Activated T-helper 1 cell treated with anti-CD3 and anti-CD28 coated beads, Interleukin-2, amount 50 U/mL, for 16 hours (primary cell): ENCODE results near the gene DIAPH2.

Experiments used
- DNase-seq, 2 donors: peaks; one replicate each; pipeline ENCODE4 v3.0.0-alpha.2; 2020; ENCODE audit warnings: low read depth in 1 of 2, low spot score in 1 of 2

DIAPH2 gene

DNA sequence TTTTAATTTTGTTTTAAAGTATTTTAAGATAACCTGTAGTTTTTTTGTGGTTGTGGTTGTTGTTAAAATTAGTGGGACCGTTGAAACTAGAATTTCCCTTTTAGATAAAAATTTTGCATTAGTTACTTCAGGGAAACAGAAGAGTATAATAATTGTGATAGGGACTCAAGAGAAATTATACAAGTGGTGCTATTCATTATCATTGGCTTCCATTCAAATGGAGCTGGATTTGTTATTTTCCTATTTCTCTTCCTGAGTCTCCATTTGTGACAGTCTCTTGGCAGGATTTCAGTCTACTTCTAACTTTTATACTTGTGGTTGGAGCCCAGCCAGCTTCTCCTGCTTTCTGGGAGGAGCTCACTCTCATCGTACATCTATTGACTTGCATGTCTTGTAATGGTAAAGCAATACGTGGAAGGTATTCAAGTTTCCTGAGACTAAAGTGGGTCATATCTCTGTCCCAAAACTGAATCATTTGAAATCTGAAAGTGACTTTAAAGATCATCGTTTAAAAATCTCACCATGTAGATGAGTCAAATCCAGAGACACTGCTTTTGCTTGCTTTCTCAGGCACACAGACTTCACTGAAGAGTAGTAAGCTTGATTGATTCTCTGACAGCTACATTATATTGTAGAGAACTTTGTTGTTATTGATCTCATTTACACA lies 354.9 kb downstream of the DIAPH2 start:
- no peak for DNase-seq

DNA sequence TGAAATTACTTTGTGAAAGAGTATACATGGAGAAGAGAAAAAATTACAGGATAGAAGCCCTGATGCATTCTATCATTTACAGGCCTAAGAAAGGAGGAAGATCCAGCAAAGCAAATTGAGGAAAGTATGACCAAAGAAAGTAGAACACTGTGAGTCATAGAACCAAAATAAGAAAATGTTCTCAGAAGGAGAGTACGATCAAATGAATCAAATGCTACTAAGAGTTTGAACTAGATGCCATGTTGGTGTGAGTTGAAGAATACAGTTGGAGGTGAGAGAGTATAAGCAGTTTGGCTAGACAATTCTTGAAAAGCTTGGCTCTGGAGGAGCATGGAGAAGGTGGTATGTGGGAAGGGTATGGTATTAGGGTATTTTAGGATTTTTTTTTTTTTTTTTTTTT lies 360.8 kb downstream of the DIAPH2 start:
- no peak for DNase-seq

- no peak for DNase-seq
Observed at GRCh38 chrX:97046867-97047266, 362.2 kb downstream of the DIAPH2 start.

- DNase-seq: no peak
Observed at GRCh38 chrX:97050392-97050791, 365.8 kb downstream of the DIAPH2 start.

DNA sequence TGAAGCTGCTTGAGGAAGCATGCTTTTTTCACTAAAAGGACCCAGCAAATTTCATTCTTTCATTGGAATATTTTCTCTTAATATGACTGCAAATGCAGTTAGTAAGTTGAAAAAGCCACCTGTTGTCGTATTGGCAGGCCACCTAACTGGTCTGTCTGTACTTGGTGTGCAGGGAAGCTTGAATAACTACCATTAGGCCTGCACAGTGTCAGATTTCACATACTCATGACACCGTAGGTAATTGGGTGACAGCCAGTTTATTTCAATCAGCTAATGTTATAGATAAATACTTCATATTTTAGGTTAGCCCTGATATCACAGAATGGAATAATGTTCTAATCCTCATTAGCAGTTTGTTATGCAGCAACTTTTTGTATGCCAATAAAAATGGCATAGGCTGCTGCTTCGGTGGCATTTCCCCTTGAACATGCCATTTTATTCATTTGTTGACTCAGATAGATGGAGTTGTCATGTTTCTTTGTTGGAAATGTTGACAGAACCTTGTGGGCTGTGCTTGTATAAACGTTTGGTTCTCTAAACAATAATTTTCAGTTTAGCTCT lies 372.8 kb downstream of the DIAPH2 start:
- DNase-seq: no peak

- no peak for DNase-seq
Observed at GRCh38 chrX:97060020-97060419, 375.4 kb downstream of the DIAPH2 start.

- no peak for DNase-seq
Observed at GRCh38 chrX:97065066-97065465, 380.4 kb downstream of the DIAPH2 start.

DNA sequence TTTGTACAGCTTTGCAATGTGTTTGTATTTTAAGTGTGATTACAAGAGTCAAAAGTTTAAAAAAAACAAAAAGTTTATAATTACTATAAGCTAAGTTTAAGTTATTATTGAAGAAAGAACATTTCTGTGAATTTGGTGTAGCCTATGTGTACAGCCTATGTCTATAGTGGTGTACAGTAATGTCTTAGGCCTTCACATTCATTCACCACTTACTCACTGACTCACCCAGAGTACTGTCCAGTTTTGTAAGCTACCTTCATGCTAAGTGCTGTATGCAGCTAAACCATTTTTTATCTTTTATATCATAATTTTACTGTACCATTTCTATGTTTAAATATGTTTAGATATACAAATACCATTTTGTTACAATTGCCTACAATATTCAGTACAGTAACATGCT lies 381.3 kb downstream of the DIAPH2 start:
- DNase-seq: no peak

DNA sequence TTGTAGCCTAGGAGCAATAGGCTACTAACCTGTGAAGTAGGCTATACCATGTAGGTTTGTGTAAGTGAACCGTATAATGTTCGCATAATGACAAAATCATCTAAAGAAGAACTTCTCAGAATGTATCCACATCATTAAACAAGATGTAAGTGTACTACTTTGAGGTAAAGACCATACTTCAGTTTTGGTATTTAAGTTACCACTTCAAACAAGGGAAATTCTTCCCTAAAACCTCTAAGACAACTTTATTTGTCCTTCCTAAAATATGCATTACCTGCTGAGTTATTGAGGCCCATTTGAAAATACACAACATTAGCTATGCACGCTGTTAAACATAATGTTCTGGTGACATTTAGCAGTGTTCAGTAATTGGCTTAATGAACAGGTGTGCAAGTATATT lies 381.7 kb downstream of the DIAPH2 start:
- no peak for DNase-seq

DNA sequence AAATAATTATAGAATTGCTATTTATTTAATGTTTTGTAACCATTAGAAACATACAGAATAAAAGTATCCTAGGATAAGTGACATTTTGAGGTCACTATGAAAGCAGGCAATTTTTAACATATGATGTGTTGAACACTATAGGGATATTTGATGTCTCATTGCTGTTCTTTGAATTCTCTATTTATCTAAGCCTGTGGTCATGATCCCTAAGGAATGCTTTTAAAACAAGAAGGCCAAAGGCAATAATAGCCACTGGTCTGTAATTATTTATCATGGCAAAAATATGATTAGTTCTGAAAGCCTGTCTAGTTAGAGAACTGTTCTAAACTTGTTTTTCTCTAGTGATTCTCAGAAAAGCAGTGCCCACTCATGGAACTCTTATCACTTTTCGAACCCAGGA lies 385.7 kb downstream of the DIAPH2 start:
- DNase-seq: no peak

GRCh38 chrX:97074400-97074799 lies 389.8 kb downstream of the DIAPH2 start:
- DNase-seq: no peak

GRCh38 chrX:97089116-97089515 lies 404.5 kb downstream of the DIAPH2 start:
- DNase-seq: no peak

DNA sequence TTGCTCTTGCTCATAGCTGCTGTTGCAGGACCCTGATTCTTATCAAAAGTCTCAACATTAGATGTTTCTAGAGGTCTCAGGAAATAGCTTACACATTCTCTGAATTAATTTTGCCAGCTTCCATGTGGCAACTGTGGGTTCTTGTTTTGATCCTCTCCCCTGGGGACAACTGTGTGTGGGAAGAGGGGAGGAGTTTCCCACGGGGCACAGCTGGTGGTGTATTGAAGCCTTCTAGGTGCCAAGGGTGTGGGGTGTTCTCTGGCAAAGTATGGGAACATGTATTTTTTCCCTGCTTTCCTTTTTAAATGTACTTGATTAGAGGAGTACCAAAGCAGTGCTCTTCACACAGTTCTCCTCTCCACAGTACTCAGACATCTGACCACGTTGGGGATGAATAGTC lies 411.7 kb downstream of the DIAPH2 start:
- no peak for DNase-seq

- no peak for DNase-seq
Observed at GRCh38 chrX:97102938-97103337, 418.3 kb downstream of the DIAPH2 start.

DNA sequence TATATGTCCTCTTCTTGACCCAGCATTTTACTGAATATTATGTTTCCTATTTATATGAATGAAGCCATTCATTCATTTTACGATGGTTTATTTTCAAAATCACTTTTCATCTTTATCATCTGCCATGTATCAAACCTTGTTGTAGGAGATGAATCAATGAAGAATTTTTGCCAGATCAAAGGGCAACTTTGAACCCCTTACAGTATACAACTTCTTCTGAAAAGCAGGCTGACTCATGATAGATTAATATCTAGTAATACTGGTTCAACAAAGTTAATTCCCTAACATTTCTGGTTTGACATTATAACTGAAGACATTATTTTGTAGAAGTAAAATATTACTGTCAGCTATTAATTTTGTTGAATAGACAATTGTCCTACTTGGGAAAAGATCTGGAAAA lies 425.1 kb downstream of the DIAPH2 start:
- no peak for DNase-seq

GRCh38 chrX:97117572-97117971 lies 432.9 kb downstream of the DIAPH2 start:
- no peak for DNase-seq

- DNase-seq: no peak
Observed at GRCh38 chrX:97119474-97120109, 434.9 kb downstream of the DIAPH2 start.

GRCh38 chrX:97123001-97123400 lies 438.4 kb downstream of the DIAPH2 start:
- no peak for DNase-seq

- DNase-seq: no peak
Observed at GRCh38 chrX:97126020-97126419, 441.4 kb downstream of the DIAPH2 start.

- DNase-seq: no peak
Observed at GRCh38 chrX:97132664-97133415, 448.2 kb downstream of the DIAPH2 start.

DNA sequence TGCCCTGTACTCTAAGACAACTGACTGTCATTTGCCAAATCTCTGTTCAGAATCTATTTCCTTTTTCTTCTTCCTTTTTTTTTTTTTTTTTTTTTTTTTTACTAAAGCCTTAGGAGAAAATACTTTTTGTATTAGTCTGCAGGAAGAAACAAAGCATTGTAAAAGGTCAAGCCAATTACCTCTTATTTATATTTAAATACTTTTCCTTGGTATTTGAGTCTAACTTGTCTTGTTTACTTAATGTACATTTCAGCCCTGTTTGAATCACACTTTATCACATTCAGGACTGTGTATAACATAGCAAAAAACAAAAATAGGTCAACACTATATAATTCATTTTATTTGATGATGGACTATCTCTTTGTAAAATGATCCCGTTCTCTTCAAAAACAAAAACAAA lies 461.3 kb downstream of the DIAPH2 start:
- no peak for DNase-seq

- no peak for DNase-seq
Observed at GRCh38 chrX:97155816-97156215, 471.2 kb downstream of the DIAPH2 start.
